Calu3 (cell line): ENCODE results near the gene SYK. TPM values are rescaled to one million over a fixed set of nuclear protein-coding genes. Genes with fewer than 3 reads are reported as not detected.

Source experiments
- BruUV-seq: library from RNA; stranded (reverse); fragments of 400-500 nt; replicated peaks from 2 replicates; lab custom pipeline; 2021; lab: Mats Ljungman, UMichigan
- CTCF ChIA-PET: fragments of 300-600 bp; sonication (Branson Sonifier 250); formaldehyde crosslinking; loops from one replicate; lab custom pipeline; 2022; ENCODE audit warnings: antibody characterized with exemption; lab: Charles Lee
- DNase-seq: peaks from one replicate; pipeline ENCODE4 v3.0.0; 2022
- H3K27ac Mint-ChIP-seq: one replicate; pipeline ENCODE4 v1.8.0; 2022; ENCODE audit warnings: mixed read lengths; ENCODE audit not compliant: unreplicated experiment
- H3K27me3 Mint-ChIP-seq: one replicate; pipeline ENCODE4 v1.8.0; 2022; ENCODE audit warnings: mixed read lengths; ENCODE audit not compliant: unreplicated experiment
- H3K36me3 Mint-ChIP-seq: one replicate; pipeline ENCODE4 v1.8.0; 2022; ENCODE audit warnings: mild to moderate bottlenecking, moderate library complexity, mixed read lengths; ENCODE audit not compliant: insufficient read depth, unreplicated experiment
- H3K4me1 Mint-ChIP-seq: one replicate; pipeline ENCODE4 v1.8.0; 2022; ENCODE audit warnings: mild to moderate bottlenecking, low read depth, mixed read lengths; ENCODE audit not compliant: unreplicated experiment
- H3K4me3 Mint-ChIP-seq: one replicate; pipeline ENCODE4 v1.8.0; 2022; ENCODE audit warnings: mild to moderate bottlenecking, low read depth, moderate library complexity, mixed read lengths; ENCODE audit not compliant: unreplicated experiment
- H3K9me3 Mint-ChIP-seq: one replicate; pipeline ENCODE4 v1.8.0; 2022; ENCODE audit warnings: low read depth, mixed read lengths; ENCODE audit not compliant: unreplicated experiment
- intact Hi-C: fragments of 100-400 bp; cut with micrococcal nuclease; formaldehyde crosslinking; loops from one replicate; pipeline ENCODE4 v1.10.0; 2022; ENCODE audit not compliant: unreplicated experiment
- total RNA-seq: library from RNA; stranded (reverse); gene quantifications from 2 replicates; pipeline ENCODE4 v1.2.3, GENCODE V29; 2022
- TF ChIP-seq, protein P1 (sequence below): fragments of 200-600 bp; IDR thresholded peaks from one replicate; pipeline ENCODE4 v1.8.0; 2022; ENCODE audit warnings: antibody characterized with exemption; ENCODE audit not compliant: unreplicated experiment

SYK gene
- total RNA-seq, 1 experiment from 2014 or later: 14.8 TPM

DNA sequence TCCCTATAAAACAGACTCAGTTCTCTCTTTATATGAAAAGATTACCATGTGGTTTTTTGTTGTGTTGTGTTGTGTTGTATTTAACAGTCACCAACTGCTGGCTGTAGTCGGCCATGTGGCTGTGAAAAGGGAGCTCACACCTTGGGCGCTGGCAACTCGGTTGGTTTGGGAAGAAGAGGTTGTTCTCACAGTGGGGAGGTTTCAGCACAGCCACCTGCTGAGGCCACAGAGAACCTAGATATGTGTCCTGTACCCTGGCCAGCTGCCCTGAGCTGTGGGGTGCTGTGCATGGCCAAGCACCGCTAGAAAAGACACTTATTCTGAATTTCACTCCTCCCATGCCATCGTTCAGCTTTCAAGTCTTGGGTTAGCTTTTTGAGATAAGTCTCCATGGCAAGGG is 58.8 kb downstream of the SYK start:
- no peak overlapping the region for H3K27ac Mint-ChIP-seq
- H3K9me3 Mint-ChIP-seq: no peaks in the 10 kb centered on the region
- H3K27me3 Mint-ChIP-seq: no peaks in the 10 kb centered on the region
- BruUV-seq: no TSS peak
- TF ChIP-seq, protein P1, sequence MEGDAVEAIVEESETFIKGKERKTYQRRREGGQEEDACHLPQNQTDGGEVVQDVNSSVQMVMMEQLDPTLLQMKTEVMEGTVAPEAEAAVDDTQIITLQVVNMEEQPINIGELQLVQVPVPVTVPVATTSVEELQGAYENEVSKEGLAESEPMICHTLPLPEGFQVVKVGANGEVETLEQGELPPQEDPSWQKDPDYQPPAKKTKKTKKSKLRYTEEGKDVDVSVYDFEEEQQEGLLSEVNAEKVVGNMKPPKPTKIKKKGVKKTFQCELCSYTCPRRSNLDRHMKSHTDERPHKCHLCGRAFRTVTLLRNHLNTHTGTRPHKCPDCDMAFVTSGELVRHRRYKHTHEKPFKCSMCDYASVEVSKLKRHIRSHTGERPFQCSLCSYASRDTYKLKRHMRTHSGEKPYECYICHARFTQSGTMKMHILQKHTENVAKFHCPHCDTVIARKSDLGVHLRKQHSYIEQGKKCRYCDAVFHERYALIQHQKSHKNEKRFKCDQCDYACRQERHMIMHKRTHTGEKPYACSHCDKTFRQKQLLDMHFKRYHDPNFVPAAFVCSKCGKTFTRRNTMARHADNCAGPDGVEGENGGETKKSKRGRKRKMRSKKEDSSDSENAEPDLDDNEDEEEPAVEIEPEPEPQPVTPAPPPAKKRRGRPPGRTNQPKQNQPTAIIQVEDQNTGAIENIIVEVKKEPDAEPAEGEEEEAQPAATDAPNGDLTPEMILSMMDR: no peak
- no peaks in the 10 kb centered on the region for H3K4me1 Mint-ChIP-seq
- no peak for DNase-seq
- H3K36me3 Mint-ChIP-seq: no peaks in the 10 kb centered on the region
- H3K4me3 Mint-ChIP-seq: no peak overlapping the region
- intact Hi-C loops: no loop called here
- CTCF ChIA-PET: no interaction called here

- Mint-ChIP-seq H3K27me3 (no peaks in the 10 kb centered on the region), H3K36me3 (no peaks in the 10 kb centered on the region), H3K9me3 (no peaks in the 10 kb centered on the region), H3K27ac (no peak overlapping the region), H3K4me1 (no peaks in the 10 kb centered on the region), H3K4me3 (no peak overlapping the region)
- no TSS peak for BruUV-seq
- CTCF ChIA-PET: no interaction called here
- intact Hi-C loops: no loop called here
- no peak for DNase-seq
- TF ChIP-seq, protein P1: no peak
Measured at GRCh38 chr9:90860826-90861225, 59.2 kb downstream of the SYK start.

DNA sequence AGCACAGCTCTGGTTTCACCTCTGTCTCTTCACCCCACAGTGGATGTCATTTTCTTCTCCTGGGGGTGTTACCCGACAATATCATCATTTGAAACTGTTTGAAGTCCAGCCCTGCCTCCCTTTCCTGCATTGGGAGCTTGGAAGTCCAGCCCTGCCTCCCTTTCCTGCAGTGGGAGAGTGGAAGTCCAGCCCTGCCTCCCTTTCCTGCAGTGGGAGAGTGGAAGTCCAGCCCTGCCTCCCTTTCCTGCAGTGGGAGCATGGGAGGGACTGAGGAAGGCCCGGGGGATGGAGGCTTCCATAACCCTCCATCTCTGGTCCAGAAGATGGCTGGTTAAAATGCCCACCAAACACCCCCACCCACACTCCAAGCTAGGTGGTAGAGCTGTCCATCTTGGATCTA is 59.8 kb downstream of the SYK start:
- no TSS peak for BruUV-seq
- Mint-ChIP-seq H3K27me3 (no peaks in the 10 kb centered on the region), H3K27ac (no peak overlapping the region), H3K4me1 (no peaks in the 10 kb centered on the region), H3K36me3 (no peaks in the 10 kb centered on the region), H3K4me3 (no peak overlapping the region), H3K9me3 (no peaks in the 10 kb centered on the region)
- intact Hi-C loops: no loop called here
- TF ChIP-seq, protein P1: no peak
- CTCF ChIA-PET: no interaction called here
- no peak for DNase-seq

- Mint-ChIP-seq H3K9me3 (no peaks in the 10 kb centered on the region), H3K36me3 (no peaks in the 10 kb centered on the region), H3K27me3 (no peaks in the 10 kb centered on the region), H3K4me1 (no peaks in the 10 kb centered on the region), H3K4me3 (no peak overlapping the region), H3K27ac (no peak overlapping the region)
- no TSS peak for BruUV-seq
- CTCF ChIA-PET: no interaction called here
- TF ChIP-seq, protein P1: no peak
- intact Hi-C loops: no loop called here
- DNase-seq: no peak
Measured at GRCh38 chr9:90861826-90862740, 60.5 kb downstream of the SYK start.
